Endothelial cell of umbilical vein (primary cell): ENCODE data around the gene KIAA0825.

Experiments
- EZH2 ChIP-seq: IDR thresholded peaks from 2 replicates; pipeline ENCODE4 v1.6.1; 2012; ENCODE audit warnings: borderline replicate concordance, low read depth, mild to moderate bottlenecking, moderate library complexity, low read length, inconsistent platforms; ENCODE audit not compliant: severe bottlenecking
- GATA2 ChIP-seq: IDR thresholded peaks from 2 replicates; pipeline ENCODE4 v1.7.0; 2011; ENCODE audit warnings: low read depth, mild to moderate bottlenecking, moderate library complexity, mixed read lengths, low read length; ENCODE audit not compliant: insufficient read length, insufficient read depth

- TF ChIP-seq EZH2: no peak
- no peak for TF ChIP-seq GATA2
These were observed 459.3 kb downstream of the KIAA0825 start for GRCh38 chr5:94159144-94159543.
